PC-9 (cell line): ENCODE results near the gene MBOAT7.

Experiments used
- EZH2 ChIP-seq: fragments of 200-600 bp; sonication (generic); IDR thresholded peaks from 2 replicates; pipeline ENCODE4 v1.8.0; 2017; ENCODE audit warnings: antibody characterized with exemption, low read depth
- TF ChIP-seq, protein P1 (sequence below): fragments of 200-600 bp; sonication (generic); conservative IDR thresholded peaks from 2 replicates; pipeline ENCODE4 v1.6.1; 2017; ENCODE audit warnings: mixed run types, antibody characterized with exemption, mild to moderate bottlenecking, moderate library complexity

DNA sequence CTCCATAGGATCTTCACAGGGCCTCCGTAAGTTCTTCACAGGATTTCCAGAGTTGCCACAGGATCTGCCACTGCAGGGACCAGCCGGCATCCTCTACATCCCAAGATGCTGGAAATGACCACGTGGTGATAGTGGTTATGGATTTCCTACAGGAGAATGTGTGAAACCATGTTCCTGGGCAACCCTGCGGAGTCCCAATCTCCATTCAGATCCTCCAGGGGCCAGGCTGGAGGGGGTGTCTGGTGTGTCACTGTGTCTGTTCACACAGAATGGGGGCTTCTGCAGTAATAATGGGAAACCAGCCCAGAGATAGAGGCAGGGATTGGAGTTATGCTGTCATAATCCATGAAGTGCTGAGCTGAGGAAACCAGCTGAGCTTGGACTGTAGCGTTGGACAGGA lies 44.6 kb upstream of the MBOAT7 start:
- TF ChIP-seq, protein P1, sequence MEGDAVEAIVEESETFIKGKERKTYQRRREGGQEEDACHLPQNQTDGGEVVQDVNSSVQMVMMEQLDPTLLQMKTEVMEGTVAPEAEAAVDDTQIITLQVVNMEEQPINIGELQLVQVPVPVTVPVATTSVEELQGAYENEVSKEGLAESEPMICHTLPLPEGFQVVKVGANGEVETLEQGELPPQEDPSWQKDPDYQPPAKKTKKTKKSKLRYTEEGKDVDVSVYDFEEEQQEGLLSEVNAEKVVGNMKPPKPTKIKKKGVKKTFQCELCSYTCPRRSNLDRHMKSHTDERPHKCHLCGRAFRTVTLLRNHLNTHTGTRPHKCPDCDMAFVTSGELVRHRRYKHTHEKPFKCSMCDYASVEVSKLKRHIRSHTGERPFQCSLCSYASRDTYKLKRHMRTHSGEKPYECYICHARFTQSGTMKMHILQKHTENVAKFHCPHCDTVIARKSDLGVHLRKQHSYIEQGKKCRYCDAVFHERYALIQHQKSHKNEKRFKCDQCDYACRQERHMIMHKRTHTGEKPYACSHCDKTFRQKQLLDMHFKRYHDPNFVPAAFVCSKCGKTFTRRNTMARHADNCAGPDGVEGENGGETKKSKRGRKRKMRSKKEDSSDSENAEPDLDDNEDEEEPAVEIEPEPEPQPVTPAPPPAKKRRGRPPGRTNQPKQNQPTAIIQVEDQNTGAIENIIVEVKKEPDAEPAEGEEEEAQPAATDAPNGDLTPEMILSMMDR, result no peak
- TF ChIP-seq EZH2, result no peak
